Breast epithelium (tissue), 4 donors: ENCODE data around the gene PRICKLE4. TPM values are rescaled to one million over a fixed set of nuclear protein-coding genes. Genes with fewer than 3 reads are reported as not detected.
A peak's percentile ranks its signal among the peaks of the same experiment; 100 is the strongest.

Experiments used
- DNase-seq, 2 donors: peaks; one replicate each; pipeline ENCODE4 v3.0.0-alpha.2; 2019; ENCODE audit warnings: low spot score in 2 of 2
- H3K27ac ChIP-seq, 2 donors: fragments of 200-600 bp; sonication (generic) in 1 of 2; one replicate each; pipeline ENCODE4 v1.5.1; 2016 to 2019; ENCODE audit warnings: mild to moderate bottlenecking in 1 of 2
- H3K27me3 ChIP-seq, 2 donors: fragments of 200-600 bp; sonication (generic) in 1 of 2; one replicate each; pipeline versions ENCODE4 v1.5.1 to v1.6.0; 2017 to 2019; ENCODE audit warnings: control low read depth in 1 of 2, mild to moderate bottlenecking in 1 of 2
- H3K36me3 ChIP-seq: fragments of 200-600 bp; one replicate; pipeline ENCODE4 v1.5.1; 2019
- H3K4me1 ChIP-seq, 2 donors: fragments of 200-600 bp; sonication (generic); one replicate each; pipeline ENCODE4 v1.5.1; 2016 to 2019; ENCODE audit warnings: control low read depth in 1 of 2
- H3K4me3 ChIP-seq, 3 donors: fragments of 200-600 bp; sonication (generic); 1 replicate in 2 of 3; 2 replicates in 1 of 3; pipeline ENCODE4 v1.5.1; 2016 to 2019; ENCODE audit warnings: mild to moderate bottlenecking in 3 of 3, moderate library complexity in 2 of 3
- H3K9me3 ChIP-seq, 2 donors: fragments of 200-600 bp; sonication (generic) in 1 of 2; one replicate each; pipeline ENCODE4 v1.5.1; 2016 to 2019; ENCODE audit warnings: control low read depth in 1 of 2
- CTCF ChIP-seq, 3 donors: fragments of 450-650 bp; IDR thresholded peaks; one replicate each; pipeline ENCODE4 v1.5.1; 2016 to 2017; ENCODE audit warnings: antibody characterized with exemption in 3 of 3, mild to moderate bottlenecking in 3 of 3, moderate library complexity in 3 of 3
- POLR2A ChIP-seq: fragments of 450-650 bp; IDR thresholded peaks from one replicate; pipeline ENCODE4 v1.6.1; 2016; ENCODE audit warnings: antibody characterized with exemption, mild to moderate bottlenecking, moderate library complexity
- POLR2AphosphoS5 ChIP-seq, 3 donors: sonication (generic); formaldehyde crosslinking; IDR thresholded peaks; one replicate each; pipeline ENCODE4 v1.6.1; 2017; ENCODE audit warnings: antibody characterized with exemption in 3 of 3
- intact Hi-C: fragments of 100-400 bp; cut with DNase I; formaldehyde crosslinking; loops from one replicate; pipeline ENCODE4 v1.15.1; 2023; ENCODE audit warnings: low total_unique reads
- total RNA-seq, 3 donors: library from RNA; depleted of rRNA; stranded (reverse); fragments of >200 nt; gene quantifications; one replicate each; pipeline ENCODE4 v1.1.0, GENCODE V29; 2016

The PRICKLE4 gene
- total RNA-seq, 3 donors from 2014 or later, result 0.80 to 5.3 (median 3.3) TPM

GRCh38 chr6:41785254-41785653 lies 4.7 kb downstream of the PRICKLE4 start:
- H3K4me3 ChIP-seq, result no peak overlapping the region
- no peak for DNase-seq
- no peaks in the 10 kb centered on the region for H3K9me3 ChIP-seq
- TF ChIP-seq POLR2AphosphoS5 (IDR thresholded peaks at IDR 0.05), result no peak
- no peak for TF ChIP-seq CTCF (IDR thresholded peaks at IDR 0.05)
- no peak for TF ChIP-seq POLR2A
- H3K4me1 ChIP-seq, result peaks cover 5 to 21% of the 10 kb centered on the region in 2 donors
- intact Hi-C loops, result loop anchor here (10.0 kb wide), 1 partner anchor 150 kb away; no protein-coding TSS in a partner anchor
- no peaks in the 10 kb centered on the region for H3K27me3 ChIP-seq
- H3K27ac ChIP-seq, result peak overlapping the region in 1 of 2 donors; percentile 54
- no peaks in the 10 kb centered on the region for H3K36me3 ChIP-seq

- peak overlapping the region; percentile 73 to 89 (median 78) for H3K4me3 ChIP-seq
- TF ChIP-seq CTCF (IDR thresholded peaks at IDR 0.05), result no peak
- no peak for TF ChIP-seq POLR2AphosphoS5 (IDR thresholded peaks at IDR 0.05)
- TF ChIP-seq POLR2A, result no peak
- peaks cover 5 to 21% of the 10 kb centered on the region in 2 donors for H3K4me1 ChIP-seq
Measured at GRCh38 chr6:41785689-41786450, 5.3 kb downstream of the PRICKLE4 start.

GRCh38 chr6:41786451-41787218 lies 6.1 kb downstream of the PRICKLE4 start:
- Histone ChIP-seq H3K27me3 (no peaks in the 10 kb centered on the region), H3K27ac (peak overlapping the region; percentile 93 to 95), H3K4me3 (peak overlapping the region; percentile 73 to 89 (median 78)), H3K4me1 (peaks cover 0 to 17% of the 10 kb centered on the region in 2 donors), H3K9me3 (no peaks in the 10 kb centered on the region), H3K36me3 (no peaks in the 10 kb centered on the region)
- peak; percentile 75 to 88 for DNase-seq
- TF ChIP-seq POLR2A, result no peak
- peak; percentile 13 to 61 (median 34) for TF ChIP-seq CTCF (IDR thresholded peaks at IDR 0.05)
- TF ChIP-seq POLR2AphosphoS5 (IDR thresholded peaks at IDR 0.05), result peak in 2 of 3 donors; percentile 8 to 18
- intact Hi-C loops, result loop anchor here (10.0 kb wide), 1 partner anchor 148 kb away; no protein-coding TSS in a partner anchor

More at GRCh38 chr6:41785689-41786450, 5.3 kb downstream of the PRICKLE4 start:
- intact Hi-C loops, result loop anchor here (10.0 kb wide), 1 partner anchor 149 kb away; no protein-coding TSS in a partner anchor
- no peaks in the 10 kb centered on the region for H3K36me3 ChIP-seq
- H3K9me3 ChIP-seq, result no peaks in the 10 kb centered on the region
- H3K27me3 ChIP-seq, result no peaks in the 10 kb centered on the region
- H3K27ac ChIP-seq, result peak overlapping the region; percentile 93 to 95
- DNase-seq, result no peak

GRCh38 chr6:41787219-41787917 lies 6.8 kb downstream of the PRICKLE4 start, which contains the start of gene TOMM6:
Gene TOMM6, plus strand, starts transcription at chr6:41787694. Its CDS starts 4 bp downstream, at chr6:41787698.
- Histone ChIP-seq H3K27me3 (no peaks in the 10 kb centered on the region), H3K9me3 (no peaks in the 10 kb centered on the region), H3K27ac (peak within 1 kb of the TSS; percentile 93 to 95), H3K4me1 (peaks cover 0 to 17% of the 10 kb centered on the region in 2 donors), H3K4me3 (peak within 1 kb of the TSS; percentile 73 to 89 (median 78)), H3K36me3 (no peaks in the 10 kb centered on the region)
- TF ChIP-seq POLR2AphosphoS5 (IDR thresholded peaks at IDR 0.05), result peak; percentile 86 to 94 (median 91)
- peak; percentile 63 for TF ChIP-seq POLR2A
- TF ChIP-seq CTCF (IDR thresholded peaks at IDR 0.05), result peak; percentile 97 to 99 (median 98)
- peak; percentile 92 to 96 for DNase-seq
- intact Hi-C loops, result loop anchor here (10.0 kb wide), 1 partner anchor 147 kb away; no protein-coding TSS in a partner anchor
